H9 (cell line): ENCODE measurements around the gene NARS2. TPM values are rescaled to one million over a fixed set of nuclear protein-coding genes. Genes with fewer than 3 reads are reported as not detected.

ENCODE experiments used
- DNase-seq: peaks from one replicate; pipeline ENCODE4 v3.0.0-alpha.2; 2017
- H2AFZ ChIP-seq: one replicate; pipeline ENCODE4 v1.6.1; 2013; ENCODE audit warnings: mild to moderate bottlenecking, low read length, control low read depth, moderate library complexity
- H2AK5ac ChIP-seq: 2 replicates; pipeline ENCODE4 v1.6.1; 2013; ENCODE audit warnings: low read length, control low read depth, mixed read lengths; ENCODE audit not compliant: insufficient read length
- H2BK120ac ChIP-seq: one replicate; pipeline ENCODE4 v1.6.1; 2013; ENCODE audit warnings: low read depth, mild to moderate bottlenecking, low read length, control low read depth, inconsistent platforms; ENCODE audit not compliant: poor library complexity, severe bottlenecking
- H2BK12ac ChIP-seq: 2 replicates; pipeline ENCODE4 v1.6.1; 2013; ENCODE audit warnings: low read length, control low read depth, mixed read lengths, low read depth; ENCODE audit not compliant: insufficient read length
- H2BK15ac ChIP-seq: 2 replicates; pipeline ENCODE4 v1.6.1; 2013; ENCODE audit warnings: low read depth, low read length, control low read depth
- H2BK20ac ChIP-seq: one replicate; pipeline ENCODE4 v1.6.1; 2013; ENCODE audit warnings: low read depth, mild to moderate bottlenecking, low read length, control low read depth, inconsistent platforms; ENCODE audit not compliant: poor library complexity, severe bottlenecking
- H2BK5ac ChIP-seq: 2 replicates; pipeline ENCODE4 v1.6.1; 2013; ENCODE audit warnings: low read length, control low read depth, mixed read lengths; ENCODE audit not compliant: insufficient read length
- H3K14ac ChIP-seq: 2 replicates; pipeline ENCODE4 v1.6.1; 2013; ENCODE audit warnings: low read length, control low read depth; ENCODE audit not compliant: insufficient read depth
- H3K18ac ChIP-seq: 2 replicates; pipeline ENCODE4 v1.6.1; 2013; ENCODE audit warnings: low read depth, mild to moderate bottlenecking, mixed read lengths, low read length, control low read depth; ENCODE audit not compliant: insufficient read length
- H3K23ac ChIP-seq: 2 replicates; pipeline ENCODE4 v1.6.1; 2013; ENCODE audit warnings: low read length, control low read depth, mixed read lengths, low read depth; ENCODE audit not compliant: insufficient read length
- H3K23me2 ChIP-seq: 2 replicates; pipeline ENCODE4 v1.6.1; 2013; ENCODE audit warnings: low read depth, mild to moderate bottlenecking, mixed read lengths, low read length, control low read depth; ENCODE audit not compliant: insufficient read length, poor library complexity, severe bottlenecking
- H3K27ac ChIP-seq: 2 replicates; pipeline ENCODE4 v1.5.1; 2013; ENCODE audit warnings: low read length, control low read depth, mixed read lengths, low read depth; ENCODE audit not compliant: insufficient read length
- H3K27me3 ChIP-seq: 2 replicates; pipeline ENCODE4 v1.6.1; 2013; ENCODE audit warnings: low read length, control low read depth, inconsistent platforms; ENCODE audit not compliant: insufficient read depth
- H3K4ac ChIP-seq: 2 replicates; pipeline ENCODE4 v1.6.1; 2013; ENCODE audit warnings: low read depth, mild to moderate bottlenecking, control low read depth, inconsistent platforms, low read length, moderate library complexity
- H3K4me1 ChIP-seq: 2 replicates; pipeline ENCODE4 v1.6.1; 2013; ENCODE audit warnings: low read length, control low read depth, inconsistent platforms; ENCODE audit not compliant: insufficient read depth
- H3K4me2 ChIP-seq: 2 replicates; pipeline ENCODE4 v1.6.1; 2013; ENCODE audit warnings: low read length, control low read depth, mixed read lengths; ENCODE audit not compliant: insufficient read length, insufficient read depth
- H3K56ac ChIP-seq: 2 replicates; pipeline ENCODE4 v1.6.1; 2013; ENCODE audit warnings: low read depth, mild to moderate bottlenecking, mixed read lengths, low read length, control low read depth; ENCODE audit not compliant: insufficient read length
- H3K79me1 ChIP-seq: 2 replicates; pipeline ENCODE4 v1.6.1; 2013; ENCODE audit warnings: low read depth, mild to moderate bottlenecking, moderate library complexity, low read length, control low read depth, inconsistent platforms; ENCODE audit not compliant: insufficient read depth, poor library complexity, severe bottlenecking
- H3K79me2 ChIP-seq: 2 replicates; pipeline ENCODE4 v1.6.1; 2013; ENCODE audit warnings: low read length, control low read depth, inconsistent platforms; ENCODE audit not compliant: insufficient read depth
- H3K9ac ChIP-seq: 2 replicates; pipeline ENCODE4 v1.6.1; 2013; ENCODE audit warnings: low read length, control low read depth, mixed read lengths; ENCODE audit not compliant: insufficient read length; ENCODE audit errors: extremely low read depth
- H3K9me3 ChIP-seq: one replicate; pipeline ENCODE4 v1.6.1; 2013; ENCODE audit warnings: low read depth, low read length, inconsistent platforms; ENCODE audit not compliant: control insufficient read depth
- H3T11ph ChIP-seq: one replicate; pipeline ENCODE4 v1.6.1; 2013; ENCODE audit warnings: mild to moderate bottlenecking, low read length, control low read depth, inconsistent platforms
- H4K20me1 ChIP-seq: one replicate; pipeline ENCODE4 v1.6.1; 2013; ENCODE audit not compliant: control insufficient read depth, insufficient read length, insufficient read depth
- H4K5ac ChIP-seq: 2 replicates; pipeline ENCODE4 v1.6.1; 2013; ENCODE audit warnings: low read depth, mild to moderate bottlenecking, mixed read lengths, low read length, control low read depth; ENCODE audit not compliant: insufficient read length
- H4K8ac ChIP-seq: replicated peaks from 2 replicates; pipeline ENCODE4 v1.6.1; 2013; ENCODE audit warnings: low read length, control low read depth, mixed read lengths, low read depth; ENCODE audit not compliant: insufficient read length
- H4K91ac ChIP-seq: 2 replicates; pipeline ENCODE4 v1.6.1; 2013; ENCODE audit warnings: low read depth, mild to moderate bottlenecking, moderate library complexity, mixed read lengths, low read length, control low read depth; ENCODE audit not compliant: insufficient read length
- H3K27ac Mint-ChIP-seq, 3 experiments: 2 replicates in 2 of 3; 3 replicates in 1 of 3; pipeline ENCODE4 v1.8.0; 2020 to 2021; ENCODE audit warnings: mixed read lengths in 3 of 3, mild to moderate bottlenecking in 1 of 3, moderate library complexity in 1 of 3
- H3K27me3 Mint-ChIP-seq: 2 replicates; pipeline ENCODE4 v1.8.0; 2021; ENCODE audit warnings: low read depth, mild to moderate bottlenecking, moderate library complexity, mixed read lengths
- H3K36me3 Mint-ChIP-seq, 3 experiments: 2 replicates in 2 of 3; 3 replicates in 1 of 3; pipeline ENCODE4 v1.8.0; 2020 to 2021; ENCODE audit warnings: low read depth in 3 of 3, mixed read lengths in 3 of 3; ENCODE audit not compliant: insufficient read depth in 1 of 3
- H3K4me1 Mint-ChIP-seq, 2 experiments: 2 replicates each; pipeline ENCODE4 v1.8.0; 2020; ENCODE audit warnings: mixed read lengths in 2 of 2
- H3K4me3 Mint-ChIP-seq, 2 experiments: 2 replicates in 1 of 2; 3 replicates in 1 of 2; pipeline ENCODE4 v1.8.0; 2020 to 2021; ENCODE audit warnings: mild to moderate bottlenecking in 2 of 2, mixed read lengths in 2 of 2, moderate library complexity in 1 of 2
- H3K9me3 Mint-ChIP-seq, 2 experiments: 2 replicates in 1 of 2; 3 replicates in 1 of 2; pipeline ENCODE4 v1.8.0; 2020; ENCODE audit warnings: mild to moderate bottlenecking in 2 of 2, mixed read lengths in 2 of 2, moderate library complexity in 1 of 2
- CTCF ChIP-seq: fragments of 200-600 bp; sonication (generic); conservative IDR thresholded peaks from 3 replicates; pipeline ENCODE4 v1.8.0; 2021; ENCODE audit warnings: antibody characterized with exemption, mild to moderate bottlenecking
- WGBS: extraction: QIAGEN DNeasy Blood & Tissue Kit; methylation state at CpG from one replicate; pipeline ENCODE4 v1.1.7; 2013; ENCODE audit warnings: missing lambda C conversion rate, low lambda C conversion rate, mixed read lengths; ENCODE audit not compliant: insufficient read length; ENCODE audit errors: extremely low coverage; 5-methylcytosine and 5-hydroxymethylcytosine counted together
- total RNA-seq: library from RNA; stranded (reverse); gene quantifications from 2 replicates; pipeline ENCODE4 v1.2.1, GENCODE V29; 2021

NARS2 gene
- total RNA-seq, 1 experiment from 2014 or later: 29.7 TPM

GRCh38 chr11:78399136-78399535 is 175.5 kb downstream of the NARS2 start:
- no peak overlapping the region for H3K4me2 ChIP-seq

More at GRCh38 chr11:78399136-78399535, 175.5 kb downstream of the NARS2 start:
- Histone ChIP-seq H2AFZ (no peak overlapping the region), H3K23me2 (no peaks in the 10 kb centered on the region), H3K9ac (no peak overlapping the region), H4K5ac (no peak overlapping the region), H3K4ac (no peak overlapping the region), H3K4me1 (peaks cover 7% of the 10 kb centered on the region; the same call in 1 of the 2 replicates), H3K79me2 (no peaks in the 10 kb centered on the region), H3K27me3 (peaks cover 6% of the 10 kb centered on the region; the same call in 1 of the 2 replicates), H3K9me3 (no peaks in the 10 kb centered on the region), H3K23ac (no peak overlapping the region), H3K14ac (no peak overlapping the region), H4K8ac (no peak overlapping the region), H3K27ac (no peak overlapping the region), H3K56ac (no peak overlapping the region), H3T11ph (no peak overlapping the region), H3K18ac (no peak overlapping the region), H4K20me1 (no peaks in the 10 kb centered on the region), H2BK120ac (no peak overlapping the region), H4K91ac (no peak overlapping the region), H2BK20ac (no peak overlapping the region), H2BK12ac (no peak overlapping the region), H2BK5ac (no peak overlapping the region), H2AK5ac (no peak overlapping the region), H2BK15ac (no peak overlapping the region), H3K79me1 (no peaks in the 10 kb centered on the region)
- Mint-ChIP-seq H3K27ac (no peak overlapping the region), H3K4me3 (no peak overlapping the region; a peak in 1 of 5 replicates), H3K27me3 (peaks cover 25% of the 10 kb centered on the region), H3K4me1 (peaks cover 16 to 18% of the 10 kb centered on the region in 2 experiments), H3K36me3 (no peaks in the 10 kb centered on the region), H3K9me3 (no peaks in the 10 kb centered on the region)
- DNase-seq: no peak
- TF ChIP-seq CTCF: no peak
- no CpG with 5 or more reads among the region's 4 CpGs for WGBS
